ENCODE results near the gene GON4L. TPM values are rescaled to one million over a fixed set of nuclear protein-coding genes. Genes with fewer than 3 reads are reported as not detected.

GON4L gene
- total and polyA plus RNA-seq, 2 of the 4 experiments (the other 2 are of a cell fraction): 21.2 to 30.3 TPM

DNA sequence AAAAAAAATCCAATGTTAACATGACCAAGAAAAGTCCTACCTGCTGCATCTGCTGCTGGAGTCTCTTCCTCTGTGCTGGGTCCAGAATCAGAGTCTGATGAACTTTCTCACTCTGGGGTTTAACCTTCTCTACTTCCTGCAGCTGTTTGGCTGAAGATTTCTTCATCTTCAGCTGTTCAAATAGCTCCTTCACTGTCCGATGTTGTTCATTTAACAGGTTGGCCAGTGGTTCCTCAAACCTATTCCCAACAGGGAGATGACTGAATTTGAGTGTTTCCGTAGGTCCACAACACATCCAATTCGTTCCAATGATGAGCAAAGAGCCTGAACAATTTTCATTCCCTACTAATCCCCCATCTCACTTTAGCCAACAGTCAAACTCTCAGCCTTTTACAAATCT, 79.4 kb downstream of the GON4L start:
- DNase-seq (no peak), ATAC-seq (ENCODE audit: low read depth) (no peak)
- Histone ChIP-seq H3K56ac (ENCODE audit: extremely low read depth, insufficient read depth, low read length) (no peak overlapping the region), H3K9me1 (ENCODE audit: insufficient read depth, low read length) (no peaks in the 10 kb centered on the region; the same call in 1 of the 2 replicates), H4K91ac (ENCODE audit: insufficient read depth, low read depth, low read length) (no peak overlapping the region), H3K4ac (ENCODE audit: low read depth, low read length) (no peak overlapping the region), H3K23ac (ENCODE audit: low read depth, low read length) (no peak overlapping the region), H3K36me3 (ENCODE audit: control insufficient read depth, insufficient read depth, low read length) (peaks cover 28% of the 10 kb centered on the region), H3K27me3 (ENCODE audit: control insufficient read depth, insufficient read depth, low read length) (no peaks in the 10 kb centered on the region), H2BK120ac (ENCODE audit: low read depth, low read length) (no peak overlapping the region), H4K20me1 (ENCODE audit: insufficient read depth, low read length) (no peaks in the 10 kb centered on the region), H3K4me3 (ENCODE audit: insufficient read depth, low read depth, low read length) (no peak overlapping the region), H2BK5ac (ENCODE audit: low read depth, low read length, poor library complexity, severe bottlenecking) (no peak overlapping the region), H2AK9ac (replicated peaks; ENCODE audit: low read depth, low read length, poor library complexity) (no peak overlapping the region), H4K5ac (ENCODE audit: low read depth, low read length) (no peak overlapping the region), H3K27ac (ENCODE audit: insufficient read depth, low read length) (no peak overlapping the region), H4K8ac (ENCODE audit: low read depth in 2 of 2, low read length in 2 of 2) (no peak overlapping the region), H3K14ac (replicated peaks; ENCODE audit: low read depth, low read length) (no peak overlapping the region), H2AK5ac (ENCODE audit: low read depth, low read length) (no peak overlapping the region), H3K4me1 (ENCODE audit: control insufficient read depth, insufficient read depth, low read length) (no peaks in the 10 kb centered on the region), H3K9me3 (ENCODE audit: control insufficient read depth, insufficient read depth, low read length) (no peaks in the 10 kb centered on the region), H2AFZ (replicated peaks; ENCODE audit: low read length, poor library complexity) (no peak overlapping the region), H3K79me1 (ENCODE audit: low read depth in 1 of 2, low read length in 2 of 2) (peaks cover 0 to 2% of the 10 kb centered on the region in 2 experiments; a peak in 1 of 4 replicates), H3K18ac (ENCODE audit: low read depth, low read length) (no peak overlapping the region), H2BK20ac (ENCODE audit: low read depth, low read length) (no peak overlapping the region), H2BK15ac (ENCODE audit: low read depth, low read length) (no peak overlapping the region), H3K4me2 (ENCODE audit: low read depth, low read length) (no peak overlapping the region), H3K9ac (ENCODE audit: low read depth, low read length) (no peak overlapping the region)
- TF ChIP-seq RFX5 (IDR thresholded peaks at IDR 0.05; ENCODE audit: low read depth, low read length) (no peak), POLR2A (IDR thresholded peaks at IDR 0.05; ENCODE audit: low read depth, low read length) (no peak), MXI1 (IDR thresholded peaks at IDR 0.05; ENCODE audit: borderline replicate concordance, low read depth, low read length) (no peak)
- CTCF ChIA-PET: no interaction called here
- POLR2A ChIA-PET (ENCODE audit: unreplicated experiment): no interaction called here
- intact Hi-C loops (cut with micrococcal nuclease): no loop called here
- dilution Hi-C loops (cut with HindIII; ENCODE audit: low sequenced_read_pairs, unreplicated experiment): no loop called here
- WGBS, 2 experiments (ENCODE audit: extremely low coverage in 2 of 2, insufficient read length in 1 of 2): no CpG with 5 or more reads among the region's 3 CpGs
- in situ Hi-C loops (cut with MboI; ENCODE audit: low sequenced_read_pairs): no loop called here
- BruUV-seq (replicated peaks): no TSS peak

Data from IMR-90 (cell line).